Prostate gland (tissue), 2 donors: Measurements from ENCODE around the gene STAC. TPM values are rescaled to one million over a fixed set of nuclear protein-coding genes. Genes with fewer than 3 reads are reported as not detected.

Experiments used
- DNase-seq: peaks from one replicate; pipeline ENCODE4 v3.0.0-alpha.2; 2019; ENCODE audit warnings: low spot score
- H3K27ac ChIP-seq, 2 donors: fragments of 200-600 bp; sonication (generic); 2 replicates each; pipeline ENCODE4 v1.5.1; 2017 to 2019
- H3K27me3 ChIP-seq: fragments of 200-600 bp; sonication (generic); replicated peaks from 2 replicates; pipeline ENCODE4 v1.5.1; 2019; ENCODE audit not compliant: insufficient read depth
- H3K36me3 ChIP-seq, 2 donors: fragments of 200-600 bp; sonication (generic); 1 replicate in 1 of 2; 2 replicates in 1 of 2; pipeline versions ENCODE4 v1.5.1 to v1.8.1; 2017 to 2019
- H3K4me1 ChIP-seq: fragments of 200-600 bp; sonication (generic); replicated peaks from 2 replicates; pipeline ENCODE4 v1.5.1; 2019
- H3K4me3 ChIP-seq, 2 donors: fragments of 200-600 bp; sonication (generic); 2 replicates each; pipeline ENCODE4 v1.5.1; 2017 to 2019
- H3K9me3 ChIP-seq: fragments of 200-600 bp; sonication (generic); 2 replicates; pipeline ENCODE4 v1.5.1; 2017
- POLR2A ChIP-seq: fragments of 450-650 bp; IDR thresholded peaks from one replicate; pipeline ENCODE4 v1.6.1; 2016; ENCODE audit warnings: antibody characterized with exemption, mild to moderate bottlenecking
- POLR2AphosphoS5 ChIP-seq: sonication (generic); formaldehyde crosslinking; IDR thresholded peaks from one replicate; pipeline ENCODE4 v1.6.1; 2017; ENCODE audit warnings: antibody characterized with exemption
- WGBS: methylation state at CpG from one replicate; pipeline ENCODE4 v1.1.5; 2018; 5-methylcytosine and 5-hydroxymethylcytosine counted together
- intact Hi-C: fragments of 100-400 bp; cut with DNase I; formaldehyde crosslinking; loops from one replicate; pipeline ENCODE4 v1.14.2; 2022
- total RNA-seq, 2 donors: library from RNA; depleted of rRNA; stranded (reverse); fragments of >200 nt; gene quantifications; one replicate each; pipeline ENCODE4 v1.1.0, GENCODE V29; 2016
- TF ChIP-seq, protein P1 (sequence below), 4 experiments: fragments of 200-600 bp in 2 of 4; fragments of 450-650 bp in 2 of 4; sonication (generic) in 2 of 4; IDR thresholded peaks; 1 replicate in 3 of 4; 2 replicates in 1 of 4; pipeline ENCODE4 v1.5.1; 2016 to 2019; ENCODE audit warnings: antibody characterized with exemption in 4 of 4, mild to moderate bottlenecking in 2 of 4, moderate library complexity in 2 of 4

The STAC gene
- total RNA-seq, 2 donors from 2014 or later: 10.6 to 18.4 TPM

GRCh38 chr3:36372534-36372935, 7.8 kb upstream of the STAC start:
- H3K27me3 ChIP-seq: no peaks in the 10 kb centered on the region
- H3K27ac ChIP-seq: no peak overlapping the region
- no peak overlapping the region for H3K4me3 ChIP-seq
- H3K9me3 ChIP-seq: no peaks in the 10 kb centered on the region
- H3K36me3 ChIP-seq: no peaks in the 10 kb centered on the region
- H3K4me1 ChIP-seq: no peaks in the 10 kb centered on the region
- no peak for TF ChIP-seq POLR2AphosphoS5
- no peak for TF ChIP-seq POLR2A
- TF ChIP-seq, protein P1, sequence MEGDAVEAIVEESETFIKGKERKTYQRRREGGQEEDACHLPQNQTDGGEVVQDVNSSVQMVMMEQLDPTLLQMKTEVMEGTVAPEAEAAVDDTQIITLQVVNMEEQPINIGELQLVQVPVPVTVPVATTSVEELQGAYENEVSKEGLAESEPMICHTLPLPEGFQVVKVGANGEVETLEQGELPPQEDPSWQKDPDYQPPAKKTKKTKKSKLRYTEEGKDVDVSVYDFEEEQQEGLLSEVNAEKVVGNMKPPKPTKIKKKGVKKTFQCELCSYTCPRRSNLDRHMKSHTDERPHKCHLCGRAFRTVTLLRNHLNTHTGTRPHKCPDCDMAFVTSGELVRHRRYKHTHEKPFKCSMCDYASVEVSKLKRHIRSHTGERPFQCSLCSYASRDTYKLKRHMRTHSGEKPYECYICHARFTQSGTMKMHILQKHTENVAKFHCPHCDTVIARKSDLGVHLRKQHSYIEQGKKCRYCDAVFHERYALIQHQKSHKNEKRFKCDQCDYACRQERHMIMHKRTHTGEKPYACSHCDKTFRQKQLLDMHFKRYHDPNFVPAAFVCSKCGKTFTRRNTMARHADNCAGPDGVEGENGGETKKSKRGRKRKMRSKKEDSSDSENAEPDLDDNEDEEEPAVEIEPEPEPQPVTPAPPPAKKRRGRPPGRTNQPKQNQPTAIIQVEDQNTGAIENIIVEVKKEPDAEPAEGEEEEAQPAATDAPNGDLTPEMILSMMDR (IDR thresholded peaks at IDR 0.05): no peak
- intact Hi-C loops: no loop called here
- DNase-seq: no peak

- Histone ChIP-seq H3K36me3 (no peaks in the 10 kb centered on the region), H3K9me3 (no peaks in the 10 kb centered on the region), H3K27me3 (no peaks in the 10 kb centered on the region), H3K27ac (no peak overlapping the region), H3K4me1 (no peaks in the 10 kb centered on the region), H3K4me3 (no peak overlapping the region)
- no peak for DNase-seq
- no peak for TF ChIP-seq POLR2A
- no peak for TF ChIP-seq POLR2AphosphoS5
- TF ChIP-seq, protein P1 (IDR thresholded peaks at IDR 0.05): no peak
- intact Hi-C loops: no loop called here
Observed at GRCh38 chr3:36373084-36373483, 7.2 kb upstream of the STAC start.

- no peaks in the 10 kb centered on the region for H3K9me3 ChIP-seq
- TF ChIP-seq POLR2AphosphoS5 (no peak), POLR2A (no peak)
- TF ChIP-seq, protein P1 (IDR thresholded peaks at IDR 0.05): no peak
- 83% methylated on average over 3 of the region's 3 CpGs for WGBS
- no peaks in the 10 kb centered on the region for H3K27me3 ChIP-seq
- intact Hi-C loops: no loop called here
- H3K4me1 ChIP-seq: no peaks in the 10 kb centered on the region
- H3K27ac ChIP-seq: no peak overlapping the region
- DNase-seq: no peak
- H3K36me3 ChIP-seq: no peaks in the 10 kb centered on the region
- H3K4me3 ChIP-seq: no peak overlapping the region
Observed at GRCh38 chr3:36373666-36374065, 6.6 kb upstream of the STAC start.

DNA sequence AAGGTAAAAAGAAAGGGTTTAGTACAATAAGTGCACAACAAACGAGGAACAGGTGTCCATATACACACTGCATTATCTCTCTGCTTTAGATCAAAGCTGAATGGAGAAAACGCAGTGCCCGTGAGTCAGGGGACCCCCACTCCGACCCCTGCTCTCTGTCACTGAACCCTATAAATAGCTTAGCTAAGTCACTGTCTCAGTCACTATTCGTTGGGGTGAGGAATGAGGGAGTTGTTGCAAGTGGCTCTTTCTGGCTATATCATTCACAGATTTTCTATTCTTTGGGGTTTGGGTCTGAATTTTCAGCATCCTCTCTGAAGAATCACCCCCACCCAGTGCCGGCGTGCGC, 458 bp upstream of the STAC start:
- Histone ChIP-seq H3K9me3 (no peaks in the 10 kb centered on the region), H3K36me3 (no peaks in the 10 kb centered on the region), H3K4me3 (peak overlapping the region; percentile 30 to 37), H3K4me1 (no peaks in the 10 kb centered on the region), H3K27ac (no peak overlapping the region), H3K27me3 (peaks cover 7% of the 10 kb centered on the region)
- no peak for TF ChIP-seq POLR2AphosphoS5
- 19% methylated on average over 8 of the region's 8 CpGs for WGBS
- DNase-seq: no peak
- intact Hi-C loops: no loop called here

GRCh38 chr3:36381311-36381956, 1.1 kb downstream of the STAC start:
- no peaks in the 10 kb centered on the region for H3K36me3 ChIP-seq
- H3K9me3 ChIP-seq: no peaks in the 10 kb centered on the region
- H3K27ac ChIP-seq: no peak overlapping the region
- H3K4me3 ChIP-seq: peak overlapping the region in 1 of 2 donors; percentile 30
- intact Hi-C loops: no loop called here
- TF ChIP-seq POLR2A (no peak), POLR2AphosphoS5 (no peak)
- TF ChIP-seq, protein P1 (IDR thresholded peaks at IDR 0.05): no peak
- 52% methylated on average over 8 of the region's 8 CpGs for WGBS
- no peak for DNase-seq
- peaks cover 7% of the 10 kb centered on the region for H3K27me3 ChIP-seq
- no peaks in the 10 kb centered on the region for H3K4me1 ChIP-seq
